ENCODE measurements around the gene KANK2.
"Not testable (repeated sequence)": the region's sequence is repeated elsewhere in the genome, so short reads cannot be mapped to it uniquely, and the experiment has no call there.

The KANK2 gene

GRCh38 chr19:11179716-11180297, 17.5 kb downstream of the KANK2 start:
- DNase-seq (ENCODE audit: insufficient read length, low spot score): no peak
- FAIRE-seq: no peak
- TF ChIP-seq CTCF (IDR thresholded peaks at IDR 0.05; ENCODE audit: insufficient read depth, missing control alignments): no peak

- DNase-seq (ENCODE audit: insufficient read length, low spot score); FAIRE-seq: not testable (repeated sequence)
These were observed 18.2 kb downstream of the KANK2 start for GRCh38 chr19:11179145-11179465.

DNA sequence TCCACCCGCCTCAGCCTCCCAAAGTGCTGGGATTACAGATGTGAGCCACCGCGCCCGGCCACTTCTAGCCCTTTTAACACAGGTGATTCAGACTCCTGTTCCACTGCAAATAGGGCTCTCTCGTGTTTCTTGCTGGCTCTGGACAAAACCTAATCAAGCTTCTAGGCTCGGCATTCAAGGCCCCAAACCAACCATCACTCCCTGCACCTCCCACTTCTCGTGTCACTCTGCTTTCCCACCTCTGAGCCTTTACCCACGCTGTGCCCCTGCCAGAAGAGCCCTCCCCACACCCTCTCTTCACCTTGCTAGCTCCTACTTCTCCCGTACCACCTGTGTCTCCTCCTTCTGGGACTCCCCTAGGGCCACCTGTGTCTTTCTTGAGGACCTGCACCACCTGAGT, 19.8 kb downstream of the KANK2 start:
- no peak for TF ChIP-seq CTCF (IDR thresholded peaks at IDR 0.05; ENCODE audit: insufficient read depth, missing control alignments)
- no peak for DNase-seq (ENCODE audit: insufficient read length, low spot score)
- FAIRE-seq: no peak

GRCh38 chr19:11176466-11177193, 20.7 kb downstream of the KANK2 start:
- TF ChIP-seq CTCF (IDR thresholded peaks at IDR 0.05; ENCODE audit: insufficient read depth, missing control alignments): no peak
- DNase-seq (ENCODE audit: insufficient read length, low spot score) (no peak), FAIRE-seq (no peak)

GRCh38 chr19:11175920-11176319, 21.4 kb downstream of the KANK2 start:
- TF ChIP-seq CTCF (IDR thresholded peaks at IDR 0.05; ENCODE audit: insufficient read depth, missing control alignments): no peak
- FAIRE-seq: no peak

DNA sequence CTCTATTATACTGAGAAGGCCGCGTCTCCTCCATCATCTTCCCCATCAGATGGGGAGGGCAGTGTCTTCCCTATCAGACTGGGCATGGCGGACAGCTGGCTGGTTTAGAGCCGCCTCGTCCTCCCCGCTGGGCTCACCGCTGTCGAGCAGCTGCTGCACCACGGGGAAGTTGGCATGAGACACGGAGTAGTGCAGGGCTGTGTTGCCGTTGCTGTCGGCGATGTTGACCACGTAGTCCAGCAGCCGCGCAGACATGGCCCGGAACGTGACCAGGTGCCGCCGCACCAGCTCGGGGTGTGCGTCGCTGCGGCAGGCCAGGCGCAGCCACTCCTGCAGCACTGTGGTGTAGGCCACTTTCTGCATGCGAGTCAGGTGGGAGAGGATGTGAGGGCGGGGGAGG, 23.0 kb downstream of the KANK2 start:
- FAIRE-seq: no peak
- no peak for TF ChIP-seq CTCF (IDR thresholded peaks at IDR 0.05; ENCODE audit: insufficient read depth, missing control alignments)
- no peak for DNase-seq (ENCODE audit: insufficient read length, low spot score)

More at GRCh38 chr19:11175920-11176319, 21.4 kb downstream of the KANK2 start:
- no peak for DNase-seq (ENCODE audit: insufficient read length, low spot score)

GRCh38 chr19:11173516-11174155, 23.7 kb downstream of the KANK2 start:
- no peak for TF ChIP-seq CTCF (IDR thresholded peaks at IDR 0.05; ENCODE audit: insufficient read depth, missing control alignments)
- DNase-seq (ENCODE audit: insufficient read length, low spot score): no peak

More at GRCh38 chr19:11173516-11174155, 23.7 kb downstream of the KANK2 start:
- FAIRE-seq: no peak
